Measurements from ENCODE around the gene SERTAD3.
A peak's percentile ranks its signal among the peaks of the same experiment; 100 is the strongest.
"Not testable (repeated sequence)": the region's sequence is repeated elsewhere in the genome, so short reads cannot be mapped to it uniquely, and the experiment has no call there.

The SERTAD3 gene

DNA sequence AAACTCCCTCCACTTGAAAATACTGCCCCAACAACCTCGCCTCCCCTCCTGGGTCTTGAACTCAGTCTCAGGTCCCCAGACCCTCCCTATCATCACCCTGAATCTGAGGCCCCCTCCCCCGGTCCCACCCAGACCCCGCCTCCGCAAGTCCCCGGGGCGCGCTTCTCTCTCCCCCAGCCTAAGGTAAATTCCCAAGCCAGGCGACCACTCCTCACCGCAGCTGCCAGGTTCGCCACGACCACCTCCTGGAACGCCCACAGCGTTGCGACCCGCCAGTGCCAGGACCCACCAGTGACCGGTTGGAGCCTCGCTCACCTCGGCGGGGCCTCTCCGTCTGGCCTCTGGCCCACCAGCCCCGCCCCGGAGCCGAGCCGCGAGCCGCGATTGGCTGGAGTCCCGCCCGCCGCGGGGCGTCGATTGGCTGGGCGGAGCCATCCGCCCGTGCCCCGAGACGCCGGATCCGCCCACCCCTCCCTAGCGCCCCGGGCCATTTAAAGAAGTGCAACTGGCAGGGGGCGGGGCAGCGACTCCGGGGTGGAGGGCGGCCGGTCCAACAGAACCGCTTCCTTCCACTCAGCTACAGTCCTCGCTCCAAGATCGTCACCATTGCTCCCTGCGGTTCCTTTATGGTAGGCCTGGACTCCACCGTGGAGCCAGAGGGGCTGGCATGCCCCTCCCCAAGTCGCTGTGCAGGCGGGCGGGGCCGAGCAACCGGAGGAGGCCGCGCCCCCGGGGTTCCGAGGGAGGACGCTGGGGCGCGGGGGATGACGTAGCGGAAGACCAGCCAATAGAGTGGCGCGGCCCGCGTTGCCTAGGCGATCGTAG is at the start of gene SERTAD3:
TSS of gene SERTAD3 (minus strand) at position 336 of the 825 bp plus-strand sequence. CDS start 2,255 bp downstream, outside the sequence.
- DNase-seq = peak; percentile 96 to 97

DNA sequence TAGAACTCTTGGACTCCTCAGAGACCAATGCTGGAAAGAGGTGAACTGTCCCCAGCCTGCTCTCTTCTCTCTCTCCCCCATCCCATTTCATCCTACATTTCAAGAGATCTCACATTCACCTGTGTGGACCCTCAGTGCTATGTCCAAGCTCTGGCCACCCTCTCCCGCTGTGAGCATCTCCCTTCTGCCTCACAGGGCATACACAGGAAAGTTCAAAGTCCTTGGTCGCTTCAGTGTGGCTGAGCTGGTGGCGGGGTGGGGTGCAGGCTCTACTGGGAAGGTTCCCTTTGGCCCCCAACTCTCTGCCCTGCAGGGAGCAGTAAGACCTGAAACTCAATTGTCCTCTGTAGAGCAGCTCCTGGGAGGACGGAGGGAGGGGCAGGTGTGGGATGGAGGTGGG is 49.6 kb upstream of the SERTAD3 start:
- DNase-seq = no peak

DNA sequence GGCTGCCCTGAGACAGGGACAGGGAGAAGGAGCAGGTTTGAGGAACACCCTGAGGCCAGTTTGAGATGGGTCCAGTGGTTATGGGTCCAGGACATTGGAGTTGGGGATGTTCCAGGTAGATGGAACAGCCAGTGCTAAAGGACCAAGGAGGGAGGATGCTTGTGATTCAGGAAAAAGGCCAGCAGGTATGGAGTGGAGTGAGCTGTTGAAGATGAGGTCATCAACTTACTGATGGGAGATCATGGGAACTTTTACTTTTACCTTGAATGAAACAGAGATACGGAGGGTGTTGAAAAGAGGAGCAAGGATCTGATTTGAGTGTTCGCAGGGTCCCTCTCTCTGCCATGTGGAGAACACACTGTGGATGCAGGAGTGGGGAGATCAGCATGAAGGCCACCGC is 48.1 kb upstream of the SERTAD3 start:
- DNase-seq = no peak

DNA sequence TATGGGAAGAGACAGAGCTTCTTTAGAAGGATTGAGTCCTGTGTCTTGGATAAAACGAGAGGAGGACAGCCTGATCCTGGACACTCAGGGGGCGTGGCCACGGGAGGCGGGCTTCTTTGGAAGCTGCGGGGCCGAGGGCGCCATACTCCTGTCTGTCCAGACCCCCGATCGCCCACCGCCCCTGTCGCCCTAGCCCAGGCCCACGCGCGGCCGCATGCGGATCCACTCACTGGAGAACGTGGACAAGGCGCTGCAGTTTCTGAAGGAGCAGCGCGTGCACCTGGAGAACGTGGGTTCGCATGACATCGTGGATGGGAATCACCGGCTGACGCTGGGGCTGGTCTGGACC is 45.7 kb upstream of the SERTAD3 start:
- DNase-seq = no peak

DNA sequence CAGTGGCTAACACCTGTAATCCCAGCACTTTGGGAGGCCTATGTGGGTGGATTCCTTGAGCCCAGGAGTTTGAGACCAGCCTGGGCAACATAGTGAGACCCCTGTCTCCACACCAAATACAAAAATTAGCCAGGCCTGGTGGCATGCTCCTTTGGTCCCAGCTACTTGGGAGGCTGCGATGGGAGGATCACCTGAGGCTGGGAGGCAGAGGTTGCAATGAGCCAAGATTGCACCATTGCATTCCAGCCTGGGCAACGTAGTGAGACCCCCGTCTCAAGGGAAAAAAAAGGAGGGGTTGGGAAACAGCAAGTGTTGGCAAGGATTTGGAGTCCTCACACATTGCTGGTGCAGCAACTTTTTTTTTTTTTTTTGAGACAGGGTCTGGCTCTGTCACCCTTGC is 41.9 kb upstream of the SERTAD3 start:
- DNase-seq = no peak

DNA sequence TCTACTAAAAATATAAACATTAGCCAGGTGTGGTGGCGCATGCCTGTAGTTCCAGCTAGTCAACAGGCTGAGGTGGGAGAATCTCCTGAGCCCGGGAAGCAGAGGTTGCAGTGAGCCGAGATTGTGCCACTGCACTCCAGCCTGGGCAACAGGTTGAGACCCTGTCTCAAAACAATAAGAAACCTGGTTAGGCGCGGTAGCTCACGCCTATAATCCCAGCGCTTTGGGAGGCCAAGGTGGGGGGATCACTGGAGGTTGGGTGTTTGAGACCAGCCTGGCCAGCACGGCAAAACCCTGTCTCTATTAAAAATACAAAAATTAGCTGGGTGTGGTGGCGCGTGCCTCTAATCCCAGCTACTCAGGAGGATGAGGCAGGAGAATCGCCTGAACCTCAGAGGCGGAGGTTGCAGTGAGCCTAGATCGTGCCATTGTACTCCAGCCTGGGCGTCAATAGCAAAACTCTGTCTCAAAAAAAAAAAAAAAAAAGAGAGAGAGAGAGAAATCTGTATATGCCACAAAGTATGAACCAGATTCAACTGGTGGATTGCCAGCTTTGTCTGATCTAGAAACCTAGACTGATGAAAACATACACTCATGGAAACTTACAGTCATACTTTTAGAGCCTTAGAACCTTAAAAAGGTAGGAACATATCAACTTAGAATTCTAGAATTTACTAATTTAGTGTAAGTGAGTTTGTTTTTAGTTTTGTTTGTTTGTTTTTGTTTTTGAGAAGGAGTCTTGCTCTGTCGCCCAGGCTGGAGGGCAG is 31.9 kb upstream of the SERTAD3 start:
- not testable (repeated sequence) for DNase-seq

GRCh38 chr19:40474737-40475136 is 30.6 kb upstream of the SERTAD3 start:
- DNase-seq = no peak

- no peak for DNase-seq
These were observed 28.4 kb upstream of the SERTAD3 start for GRCh38 chr19:40472516-40472915.

- DNase-seq = no peak
These were observed 27.0 kb upstream of the SERTAD3 start for GRCh38 chr19:40471111-40471510.

GRCh38 chr19:40469011-40469410 is 24.9 kb upstream of the SERTAD3 start:
- no peak for DNase-seq

- no peak for DNase-seq
These were observed 23.0 kb upstream of the SERTAD3 start, which contains the start of gene SPTBN4 for GRCh38 chr19:40466985-40467734. SPTBN4 (plus strand) TSS chr19:40467001; CDS start chr19:40472622, 5,621 bp downstream.

GRCh38 chr19:40466219-40466984 is 22.3 kb upstream of the SERTAD3 start:
- DNase-seq = peak; percentile 84 to 85

DNA sequence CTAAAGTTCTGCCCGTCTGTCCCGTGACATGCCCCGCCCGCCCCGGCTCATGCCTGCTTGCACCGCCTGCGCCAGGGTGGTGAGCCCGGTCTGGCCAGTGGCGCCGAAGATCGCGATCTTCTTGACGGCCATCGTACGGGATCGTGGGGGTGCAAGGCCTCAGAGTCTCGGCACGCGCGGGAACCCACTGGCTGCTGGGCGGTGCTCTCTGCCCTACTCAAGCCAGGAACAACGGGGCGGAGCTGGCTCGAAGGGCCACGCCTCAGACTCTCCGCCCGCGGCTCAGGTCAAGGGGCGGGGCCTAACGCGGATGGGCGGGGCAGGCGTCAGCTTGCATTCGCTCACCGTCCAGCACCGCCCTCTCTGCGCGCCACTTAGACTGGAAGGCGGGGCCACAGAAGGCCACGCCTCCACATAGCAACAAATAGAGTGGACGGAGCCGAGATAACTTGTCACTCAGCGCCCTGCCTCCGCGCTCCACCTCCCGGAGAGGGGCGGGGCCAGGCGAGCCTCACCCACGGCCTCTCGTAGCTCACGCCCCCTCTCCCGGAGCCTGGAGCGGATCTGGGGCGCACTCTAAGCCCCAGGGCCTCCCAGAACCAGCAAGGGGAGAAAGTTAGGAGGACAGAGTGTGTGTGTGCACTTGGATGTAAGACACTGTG is 21.6 kb upstream of the SERTAD3 start, which contains the start of gene BLVRB:
TSS of gene BLVRB (minus strand) at position 189 of the 662 bp plus-strand sequence. CDS start at position 132, 57 bp downstream.
- peak; percentile 99 to 100 for DNase-seq

GRCh38 chr19:40465025-40465556 is 21.0 kb upstream of the SERTAD3 start:
- peak; percentile 14 to 52 for DNase-seq

GRCh38 chr19:40464059-40465024 is 20.2 kb upstream of the SERTAD3 start:
- peak; percentile 64 to 77 for DNase-seq

DNA sequence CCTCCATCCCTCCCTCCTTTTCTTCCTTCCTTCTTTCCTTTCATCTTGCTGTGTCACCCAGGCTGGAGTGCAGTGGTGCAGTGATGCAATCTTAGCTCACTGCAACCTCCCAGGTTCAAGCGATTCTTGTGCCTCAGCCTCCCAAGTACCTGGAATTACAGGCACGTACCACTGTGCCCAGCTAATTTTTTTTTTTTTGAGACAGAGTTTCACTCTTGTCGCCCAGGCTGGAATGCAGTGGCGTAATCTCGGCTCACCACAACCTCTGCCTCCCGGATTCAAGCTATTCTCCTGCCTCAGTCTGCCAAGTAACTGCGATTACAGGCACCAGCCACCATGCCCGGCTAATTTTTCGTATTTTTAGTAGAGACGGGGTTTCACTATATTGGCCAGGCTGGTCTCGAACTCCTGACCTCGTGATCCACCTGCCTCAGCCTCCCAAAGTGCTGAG is 19.5 kb upstream of the SERTAD3 start:
- DNase-seq = not testable (repeated sequence)

DNA sequence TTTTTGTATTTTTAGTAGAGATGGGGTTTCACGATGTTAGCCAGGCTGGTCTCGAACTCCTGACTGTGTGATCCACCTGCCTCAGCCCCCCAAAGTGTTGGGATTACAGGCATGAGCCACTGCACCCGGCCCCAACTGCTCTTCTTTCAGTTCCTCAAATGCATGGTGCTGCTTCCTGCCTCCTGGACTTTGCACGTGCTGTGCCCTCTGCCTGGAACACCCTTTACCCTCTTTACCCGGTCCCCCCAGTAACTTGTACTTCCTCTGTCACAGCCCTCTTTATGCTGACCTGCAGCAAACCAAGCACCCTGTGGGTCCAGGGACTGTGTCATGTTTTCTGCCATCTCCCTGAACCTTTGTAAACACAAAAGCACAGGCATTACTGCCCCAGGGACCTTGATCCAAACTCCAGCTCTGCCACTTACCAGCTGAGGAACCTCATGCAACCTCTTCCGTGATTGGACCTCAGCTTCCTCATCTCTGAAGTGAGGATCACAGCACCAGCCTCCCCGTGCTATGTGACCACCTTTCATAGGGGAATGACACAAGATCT is 17.6 kb upstream of the SERTAD3 start:
- DNase-seq = peak in 1 of 2 donors; percentile 18

DNA sequence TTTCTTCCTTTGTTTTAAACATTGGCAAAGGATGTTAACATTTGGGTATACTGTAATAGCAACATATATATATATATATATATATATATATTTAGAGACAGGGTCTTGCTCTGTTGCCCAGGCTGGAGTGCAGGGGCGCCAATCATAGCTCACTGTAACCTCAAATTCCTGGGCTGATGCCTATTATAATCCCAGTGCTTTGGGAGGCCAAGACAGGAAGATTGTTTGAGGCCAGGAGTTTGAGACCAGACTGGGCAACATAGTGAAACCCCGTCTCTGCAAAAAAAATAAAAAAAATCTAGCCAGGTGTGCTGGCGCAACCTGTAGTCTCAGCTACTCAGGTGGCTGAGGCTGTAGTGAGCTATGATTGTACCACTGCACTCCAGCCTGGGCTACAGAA is 16.1 kb upstream of the SERTAD3 start:
- DNase-seq = no peak

- DNase-seq = no peak
These were observed 14.5 kb upstream of the SERTAD3 start for GRCh38 chr19:40458597-40458974.

Measured in CD4-positive, alpha-beta T cell treated with Interferon alpha-2 for 1 hour (primary cell).